GM21529 (cell line): ENCODE data around the gene SUGT1.
"Not testable (repeated sequence)": the region's sequence is repeated elsewhere in the genome, so short reads cannot be mapped to it uniquely, and the experiment has no call there.

ENCODE experiments used
- ATAC-seq: cut with Tn5 transposase; IDR thresholded peaks from one replicate; pipeline ENCODE4 v1.9.1; 2021; ENCODE audit not compliant: unreplicated experiment

Gene SUGT1

GRCh38 chr13:52665325-52665724, 12.7 kb downstream of the SUGT1 start:
- no peak for ATAC-seq

GRCh38 chr13:52669677-52670076, 17.0 kb downstream of the SUGT1 start:
- no peak for ATAC-seq

- no peak for ATAC-seq
Observed at GRCh38 chr13:52670726-52671125, 18.1 kb downstream of the SUGT1 start.

- ATAC-seq, result no peak
Observed at GRCh38 chr13:52673465-52673864, 20.8 kb downstream of the SUGT1 start.

GRCh38 chr13:52677823-52678222, 25.2 kb downstream of the SUGT1 start:
- ATAC-seq, result no peak

GRCh38 chr13:52685806-52686205, 33.2 kb downstream of the SUGT1 start:
- not testable (repeated sequence) for ATAC-seq

- no peak for ATAC-seq
Observed at GRCh38 chr13:52686376-52686775, 33.7 kb downstream of the SUGT1 start.

GRCh38 chr13:52695856-52696255, 43.2 kb downstream of the SUGT1 start:
- no peak for ATAC-seq

- ATAC-seq, result no peak
Observed at GRCh38 chr13:52696566-52696965, 43.9 kb downstream of the SUGT1 start.

- ATAC-seq, result no peak
Observed at GRCh38 chr13:52701728-52702465, 49.3 kb downstream of the SUGT1 start.

GRCh38 chr13:52703482-52703881, 50.8 kb downstream of the SUGT1 start:
- no peak for ATAC-seq

GRCh38 chr13:52706081-52706480, 53.4 kb downstream of the SUGT1 start:
- ATAC-seq, result no peak

- ATAC-seq, result no peak
Observed at GRCh38 chr13:52707375-52707774, 54.7 kb downstream of the SUGT1 start.

- ATAC-seq, result not testable (repeated sequence)
Observed at GRCh38 chr13:52708266-52708665, 55.6 kb downstream of the SUGT1 start.

- ATAC-seq, result no peak
Observed at GRCh38 chr13:52711286-52711685, 58.6 kb downstream of the SUGT1 start.

GRCh38 chr13:52712385-52712784, 59.7 kb downstream of the SUGT1 start:
- no peak for ATAC-seq

- ATAC-seq, result no peak
Observed at GRCh38 chr13:52713894-52714293, 61.3 kb downstream of the SUGT1 start.

GRCh38 chr13:52720904-52721303, 68.3 kb downstream of the SUGT1 start:
- ATAC-seq, result not testable (repeated sequence)

GRCh38 chr13:52721356-52721755, 68.7 kb downstream of the SUGT1 start:
- not testable (repeated sequence) for ATAC-seq

GRCh38 chr13:52723181-52723580, 70.5 kb downstream of the SUGT1 start:
- ATAC-seq, result no peak

GRCh38 chr13:52725302-52725701, 72.7 kb downstream of the SUGT1 start:
- ATAC-seq, result no peak

GRCh38 chr13:52726258-52726657, 73.6 kb downstream of the SUGT1 start:
- no peak for ATAC-seq

- ATAC-seq, result no peak
Observed at GRCh38 chr13:52734075-52734623, 81.5 kb downstream of the SUGT1 start.
